ENCODE measurements around the gene OR7A5.
"Not testable (repeated sequence)": the region's sequence is repeated elsewhere in the genome, so short reads cannot be mapped to it uniquely, and the experiment has no call there.

Gene OR7A5

DNA sequence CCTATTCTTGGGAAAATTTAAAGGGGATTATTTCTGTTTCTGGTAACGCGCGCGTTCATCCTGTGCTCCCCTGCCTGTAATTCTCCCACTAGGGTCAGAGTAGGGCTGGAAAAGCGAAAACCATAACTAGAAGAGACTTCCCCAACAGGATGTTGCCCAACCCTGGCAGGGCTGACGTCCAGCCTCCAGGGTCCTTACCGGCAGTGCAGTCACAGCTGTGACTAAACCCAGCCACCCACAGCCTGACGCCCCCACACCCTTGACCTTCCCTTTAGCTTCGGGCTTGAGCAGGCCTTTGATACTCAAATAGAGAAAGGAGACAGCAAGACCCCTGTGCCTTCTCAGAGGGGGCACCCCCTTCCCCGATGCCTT, 50.3 kb downstream of the OR7A5 start:
- not testable (repeated sequence) for DNase-seq (ENCODE audit: low spot score)

DNA sequence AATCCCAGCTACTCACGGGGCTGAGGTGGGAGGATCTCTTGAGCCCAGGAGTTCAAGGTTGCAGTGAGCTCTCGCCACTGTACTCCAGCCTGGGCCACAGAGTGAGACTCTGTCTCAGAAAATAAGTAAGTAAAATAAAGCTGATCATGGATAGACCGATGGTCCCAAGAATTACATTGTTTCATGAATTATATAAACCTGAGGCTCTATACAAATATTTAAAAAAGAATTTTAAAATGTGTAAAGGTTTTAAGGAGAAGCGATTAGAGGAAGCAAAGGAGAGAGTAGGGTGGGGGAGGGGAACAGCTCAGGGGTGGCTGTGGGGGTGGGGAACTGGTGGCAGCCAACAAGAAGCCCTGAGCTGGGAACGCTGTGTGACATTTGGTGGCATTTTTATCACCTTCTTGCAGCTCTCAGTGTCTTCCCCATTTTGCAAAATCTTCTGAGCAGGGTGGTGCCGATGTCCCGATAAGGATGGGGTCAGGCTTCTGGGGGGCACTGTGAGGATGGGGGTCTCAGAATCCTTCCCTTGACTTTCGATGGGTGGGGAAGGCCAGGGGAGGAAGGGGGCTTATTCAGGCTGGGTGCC, 51.5 kb downstream of the OR7A5 start:
- not testable (repeated sequence) for DNase-seq (ENCODE audit: low spot score)

DNA sequence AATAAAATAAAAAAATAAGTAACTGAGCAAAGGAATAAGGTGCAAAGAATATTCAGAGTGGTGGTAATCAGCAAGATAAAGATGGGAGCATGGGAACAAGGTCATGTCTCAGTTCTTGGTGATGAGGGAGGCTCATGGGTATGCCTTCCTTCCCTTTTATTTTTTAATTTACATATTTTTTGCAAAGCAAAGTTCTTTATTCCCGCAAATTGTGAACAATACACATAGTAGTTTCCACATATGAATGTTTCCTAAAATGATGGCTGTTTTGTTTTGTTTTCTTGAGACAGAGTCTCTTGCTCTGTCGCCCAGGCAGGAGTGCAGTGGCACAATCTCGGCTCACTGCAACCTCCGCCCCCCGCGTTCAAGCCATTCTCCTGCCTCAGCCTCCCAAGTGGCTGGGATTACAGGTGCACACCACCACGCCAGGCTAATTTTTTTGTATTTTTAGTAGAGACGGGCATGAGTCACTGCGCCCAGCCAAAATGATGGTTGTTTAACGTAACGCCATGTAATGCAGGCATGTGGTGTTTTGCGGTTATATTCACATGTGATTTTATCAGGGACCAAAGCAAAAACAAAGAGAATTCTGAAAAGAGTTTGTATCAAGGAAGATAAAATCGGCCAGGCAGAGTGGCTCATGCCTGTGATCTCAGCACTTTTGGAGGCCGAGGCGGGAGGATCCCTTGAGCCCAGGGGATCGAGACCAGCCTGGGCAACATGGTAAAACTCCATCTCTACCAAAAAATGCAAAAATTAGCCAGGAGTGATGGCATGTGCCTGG, 52.2 kb downstream of the OR7A5 start:
- DNase-seq (ENCODE audit: low spot score) = no peak

- DNase-seq (ENCODE audit: low spot score) = not testable (repeated sequence)
These were observed 53.1 kb downstream of the OR7A5 start for GRCh38 chr19:14781713-14782536.

GRCh38 chr19:14780622-14781225, 54.3 kb downstream of the OR7A5 start:
- DNase-seq (ENCODE audit: low spot score) = not testable (repeated sequence)

DNA sequence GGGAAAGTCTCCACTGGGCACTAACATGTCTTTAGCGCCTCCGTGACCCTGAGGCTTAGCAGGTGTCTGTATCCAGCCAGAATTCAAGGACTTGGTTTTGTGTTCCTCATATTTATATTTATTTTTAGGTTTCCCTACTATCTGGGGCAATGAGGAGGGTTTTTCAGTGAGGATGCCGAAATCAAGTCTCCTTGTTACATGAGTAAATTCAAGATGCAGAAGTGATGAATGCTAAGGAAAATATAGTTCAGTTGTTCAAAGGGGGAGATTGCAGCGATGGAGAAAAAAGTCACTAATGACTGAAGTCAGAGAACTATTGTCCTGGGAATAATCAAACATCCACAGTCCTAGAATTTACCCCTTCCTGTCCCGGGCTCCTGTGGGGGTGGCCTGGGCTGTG, 55.8 kb downstream of the OR7A5 start:
- DNase-seq (ENCODE audit: low spot score) = no peak

- DNase-seq (ENCODE audit: low spot score) = not testable (repeated sequence)
These were observed 56.7 kb downstream of the OR7A5 start, which contains the start of gene ADGRE2 for GRCh38 chr19:14778110-14778845. Gene ADGRE2 (minus strand): TSS chr19:14778560. CDS start chr19:14776756, 1,804 bp downstream.

GRCh38 chr19:14777645-14778044, 57.3 kb downstream of the OR7A5 start:
- DNase-seq (ENCODE audit: low spot score) = not testable (repeated sequence)

Data from NAMALWA (cell line).